Brain microvascular endothelial cell (primary cell): ENCODE measurements around the gene R3HDM4.
"Not testable (repeated sequence)": the region's sequence is repeated elsewhere in the genome, so short reads cannot be mapped to it uniquely, and the experiment has no call there.

Source experiments
- DNase-seq: peaks from one replicate; pipeline ENCODE4 v3.0.0-alpha.2; 2020
- H3K27ac ChIP-seq: fragments of 250-450 bp; sonication (Bioruptor Pico); 2 replicates; pipeline ENCODE4 v1.5.1; 2020; ENCODE audit warnings: mild to moderate bottlenecking, moderate library complexity
- H3K27me3 ChIP-seq: fragments of 250-450 bp; sonication (Bioruptor Pico); replicated peaks from 2 replicates; pipeline ENCODE4 v1.5.1; 2020; ENCODE audit warnings: mild to moderate bottlenecking
- H3K36me3 ChIP-seq: fragments of 250-450 bp; sonication (Bioruptor Pico); replicated peaks from 2 replicates; pipeline ENCODE4 v1.5.1; 2020; ENCODE audit warnings: mild to moderate bottlenecking
- H3K4me3 ChIP-seq: 2 replicates; pipeline ENCODE4 v1.5.1; 2011; ENCODE audit warnings: low read depth, mild to moderate bottlenecking, control low read depth, low read length, moderate library complexity
- CTCF ChIP-seq: IDR thresholded peaks from 2 replicates; pipeline ENCODE4 v1.5.1; 2011; ENCODE audit warnings: low read depth, mild to moderate bottlenecking, moderate library complexity, low read length, control low read depth, inconsistent platforms; ENCODE audit errors: missing control alignments
- in situ Hi-C: cut with HindIII; loops from 2 replicates; pipeline ENCODE4 v1.10.0; 2017; ENCODE audit warnings: low sequenced_read_pairs, low pct_ligation_motif_present

Gene R3HDM4

GRCh38 chr19:913080-913748 is at the start of gene R3HDM4:
R3HDM4 (minus strand) TSS chr19:913219; CDS start chr19:913157, 62 bp downstream.
- peak within 1 kb of the TSS; percentile 80 for H3K4me3 ChIP-seq
- H3K27ac ChIP-seq: peak within 1 kb of the TSS; percentile 28
- no peaks in the 10 kb centered on the region for H3K36me3 ChIP-seq
- no peak for TF ChIP-seq CTCF
- in situ Hi-C loops: no loop called here
- peaks cover 14% of the 10 kb centered on the region for H3K27me3 ChIP-seq
- no peak for DNase-seq

- peaks cover 33% of the 10 kb centered on the region for H3K36me3 ChIP-seq
- DNase-seq: no peak
- H3K27me3 ChIP-seq: no peaks in the 10 kb centered on the region
- in situ Hi-C loops: no loop called here
- TF ChIP-seq CTCF: no peak
- H3K27ac ChIP-seq: no peak overlapping the region
- no peak overlapping the region for H3K4me3 ChIP-seq
Observed at GRCh38 chr19:961866-962620, 49.0 kb upstream of the R3HDM4 start.

- Histone ChIP-seq H3K36me3 (peaks cover 25% of the 10 kb centered on the region), H3K27ac (no peak overlapping the region), H3K27me3 (no peaks in the 10 kb centered on the region), H3K4me3 (no peak overlapping the region)
- no peak for TF ChIP-seq CTCF
- no peak for DNase-seq
- in situ Hi-C loops: no loop called here
Observed at GRCh38 chr19:960601-960938, 47.6 kb upstream of the R3HDM4 start.

GRCh38 chr19:960020-960419 is 47.0 kb upstream of the R3HDM4 start:
- in situ Hi-C loops: no loop called here
- Histone ChIP-seq H3K36me3 (peaks cover 19% of the 10 kb centered on the region), H3K27ac (no peak overlapping the region), H3K27me3 (no peaks in the 10 kb centered on the region), H3K4me3 (no peak overlapping the region)
- DNase-seq: no peak
- TF ChIP-seq CTCF: peak; percentile 10

- Histone ChIP-seq H3K27ac (no peak overlapping the region), H3K36me3 (peaks cover 11% of the 10 kb centered on the region), H3K27me3 (no peaks in the 10 kb centered on the region), H3K4me3 (no peak overlapping the region)
- in situ Hi-C loops: no loop called here
- DNase-seq: peak; percentile 31
- no peak for TF ChIP-seq CTCF
Observed at GRCh38 chr19:958967-959855, 46.2 kb upstream of the R3HDM4 start.

GRCh38 chr19:957578-957977 is 44.6 kb upstream of the R3HDM4 start:
- H3K27ac ChIP-seq, H3K4me3 ChIP-seq, H3K36me3 ChIP-seq, H3K27me3 ChIP-seq, in situ Hi-C loops, DNase-seq: not testable (repeated sequence)
